GM23248 (cell line): ENCODE results near the gene GLI1. TPM values are rescaled to one million over a fixed set of nuclear protein-coding genes. Genes with fewer than 3 reads are reported as not detected.
A peak's percentile ranks its signal among the peaks of the same experiment; 100 is the strongest.

Experiments used
- DNase-seq: peaks from one replicate; pipeline ENCODE4 v3.0.0-alpha.2; 2015
- H2AFZ ChIP-seq: fragments of 200-600 bp; sonication (generic); 2 replicates; pipeline ENCODE4 v1.6.1; 2016; ENCODE audit warnings: antibody characterized with exemption
- H3F3A ChIP-seq: fragments of 200-600 bp; sonication (generic); 2 replicates; pipeline ENCODE4 v1.6.1; 2016; ENCODE audit warnings: mild to moderate bottlenecking, antibody characterized with exemption, mixed run types; ENCODE audit not compliant: insufficient read depth
- H3K27ac ChIP-seq: fragments of 200-600 bp; sonication (generic); 2 replicates; pipeline ENCODE4 v1.5.1; 2016; ENCODE audit warnings: mild to moderate bottlenecking
- H3K27me3 ChIP-seq: fragments of 200-600 bp; sonication (generic); replicated peaks from 2 replicates; pipeline ENCODE4 v1.6.1; 2016; ENCODE audit warnings: mild to moderate bottlenecking; ENCODE audit not compliant: insufficient read depth
- H3K36me3 ChIP-seq: fragments of 200-600 bp; sonication (generic); 2 replicates; pipeline ENCODE4 v1.6.1; 2016; ENCODE audit warnings: low read depth, mild to moderate bottlenecking
- H3K4me1 ChIP-seq: fragments of 200-600 bp; sonication (generic); 2 replicates; pipeline ENCODE4 v1.6.1; 2016; ENCODE audit warnings: mild to moderate bottlenecking; ENCODE audit not compliant: insufficient read depth
- H3K4me2 ChIP-seq: fragments of 200-600 bp; sonication (generic); one replicate; pipeline ENCODE4 v1.6.1; 2016; ENCODE audit warnings: mild to moderate bottlenecking; ENCODE audit not compliant: unreplicated experiment
- H3K4me3 ChIP-seq: fragments of 200-600 bp; sonication (generic); 2 replicates; pipeline ENCODE4 v1.5.1; 2016; ENCODE audit warnings: mild to moderate bottlenecking
- H3K79me2 ChIP-seq: fragments of 200-600 bp; sonication (generic); 2 replicates; pipeline ENCODE4 v1.6.1; 2016; ENCODE audit warnings: mild to moderate bottlenecking; ENCODE audit not compliant: insufficient read depth
- H3K9ac ChIP-seq: fragments of 200-600 bp; sonication (generic); 2 replicates; pipeline ENCODE4 v1.6.1; 2016; ENCODE audit warnings: mild to moderate bottlenecking
- H3K9me2 ChIP-seq: fragments of 200-600 bp; sonication (generic); 2 replicates; pipeline ENCODE4 v1.6.1; 2016; ENCODE audit warnings: mixed run types, mild to moderate bottlenecking, moderate library complexity; ENCODE audit not compliant: insufficient read depth
- H3K9me3 ChIP-seq: fragments of 200-600 bp; sonication (generic); one replicate; pipeline ENCODE4 v1.6.1; 2017; ENCODE audit warnings: low read depth
- H4K20me1 ChIP-seq: fragments of 200-600 bp; sonication (generic); 2 replicates; pipeline ENCODE4 v1.6.0; 2016; ENCODE audit not compliant: insufficient read depth
- EZH2 ChIP-seq: fragments of 200-600 bp; sonication (generic); IDR thresholded peaks from 2 replicates; pipeline ENCODE4 v1.6.1; 2018; ENCODE audit warnings: antibody characterized with exemption, mild to moderate bottlenecking; ENCODE audit not compliant: insufficient read depth, poor library complexity, severe bottlenecking
- EZH2phosphoT487 ChIP-seq: fragments of 200-600 bp; sonication (generic); IDR thresholded peaks from 2 replicates; pipeline ENCODE4 v1.6.1; 2018; ENCODE audit warnings: antibody characterized with exemption, moderate library complexity, mild to moderate bottlenecking, low read depth; ENCODE audit not compliant: insufficient read depth
- WGBS, 2 experiments: methylation state at CpG; one replicate each; pipeline ENCODE4 v1.1.6; 2015 to 2017; ENCODE audit warnings: low lambda C conversion rate in 2 of 2, low coverage in 1 of 2; ENCODE audit errors: missing lambda C conversion rate in 2 of 2; 5-methylcytosine and 5-hydroxymethylcytosine counted together
- in situ Hi-C: fragments of 300-500 bp; cut with MboI; formaldehyde crosslinking; loops from 2 replicates; pipeline ENCODE4 v1.15.0; 2020
- polyA plus RNA-seq: library from polyadenylated mRNA; unstranded; fragments of >200 nt; fragmentation: Nextera tagmentation; extraction: Ambion mirVana; gene quantifications from 2 replicates; pipeline ENCODE4 v1.2.1, GENCODE V29; 2016
- total RNA-seq: library from RNA; depleted of rRNA; stranded (reverse); fragments of >200 nt; shearing (Covaris generic); gene quantifications from 2 replicates; pipeline ENCODE4 v1.2.3, GENCODE V29; 2014

Gene GLI1
- total and polyA plus RNA-seq, 2 experiments from 2014 or later, result 1.0 to 1.8 TPM

DNA sequence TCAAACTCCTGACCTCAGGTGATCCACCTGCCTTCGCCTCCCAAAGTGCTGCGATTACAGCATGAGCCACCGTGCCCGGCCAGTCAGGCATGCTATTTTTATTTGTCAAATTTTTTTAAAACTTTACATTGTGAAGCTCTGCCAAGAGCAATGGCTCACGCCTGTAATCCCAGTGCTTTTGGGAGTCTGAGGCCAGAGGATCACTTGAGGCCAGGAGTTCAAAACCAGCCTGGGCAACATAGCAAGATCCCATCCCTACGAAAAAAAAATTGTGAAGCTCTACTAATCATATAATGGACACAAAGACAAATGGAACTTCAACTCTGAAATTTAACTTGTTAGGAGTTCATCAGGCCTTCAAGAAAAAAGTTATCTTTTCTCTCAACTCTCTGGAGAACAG lies 30.6 kb upstream of the GLI1 start:
- Histone ChIP-seq H3K9me3 (no peaks in the 10 kb centered on the region), H3K36me3 (no peaks in the 10 kb centered on the region), H3K27ac (peak overlapping the region; percentile 81; the same call in 1 of the 2 replicates), H3K9ac (0 out of 2 replicates have a peak overlapping the region, but pooled peaks have one; percentile 92), H3F3A (peaks cover 11% of the 10 kb centered on the region), H4K20me1 (no peaks in the 10 kb centered on the region), H3K4me2 (no peak overlapping the region), H3K4me1 (peaks cover 8% of the 10 kb centered on the region; the same call in 1 of the 2 replicates), H3K27me3 (no peaks in the 10 kb centered on the region), H2AFZ (no peak overlapping the region), H3K79me2 (peaks cover 63% of the 10 kb centered on the region), H3K9me2 (no peaks in the 10 kb centered on the region), H3K4me3 (no peak overlapping the region)
- no peak for TF ChIP-seq EZH2phosphoT487
- TF ChIP-seq EZH2, result no peak
- no peak for DNase-seq
- in situ Hi-C loops, result no loop called here
- 72 to 73% methylated on average over 6 of the region's 6 CpGs for WGBS, 2 experiments

DNA sequence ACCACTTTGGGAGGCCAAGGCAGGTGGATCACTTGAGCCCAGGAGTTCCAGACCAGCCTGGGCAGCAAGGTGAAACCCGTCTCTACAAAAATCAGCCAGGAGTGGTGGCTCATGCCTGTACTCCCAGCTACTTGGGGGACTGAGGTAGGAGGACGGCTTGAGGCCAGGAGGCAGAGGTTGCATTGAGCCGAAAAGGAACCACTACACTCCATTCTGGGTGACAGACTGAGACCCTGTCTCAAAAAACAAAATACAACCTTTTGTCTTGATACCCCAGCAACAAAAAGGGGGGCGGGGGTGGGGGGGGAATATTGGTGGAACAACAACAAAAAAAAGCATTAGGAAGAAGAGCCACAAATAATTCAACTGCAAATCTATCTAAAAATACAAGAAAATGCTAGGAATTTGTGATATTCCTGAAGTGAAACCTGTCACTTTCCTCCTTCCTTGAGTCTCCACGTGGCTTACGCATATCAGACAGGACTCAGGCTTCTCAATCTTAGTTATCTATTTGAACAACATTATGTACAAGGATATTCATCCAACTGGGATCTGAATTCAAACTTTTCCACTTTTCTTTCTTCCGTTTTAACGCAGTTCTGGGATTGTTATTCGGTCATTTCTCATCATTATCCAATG lies 30.0 kb upstream of the GLI1 start:
- in situ Hi-C loops, result no loop called here

DNA sequence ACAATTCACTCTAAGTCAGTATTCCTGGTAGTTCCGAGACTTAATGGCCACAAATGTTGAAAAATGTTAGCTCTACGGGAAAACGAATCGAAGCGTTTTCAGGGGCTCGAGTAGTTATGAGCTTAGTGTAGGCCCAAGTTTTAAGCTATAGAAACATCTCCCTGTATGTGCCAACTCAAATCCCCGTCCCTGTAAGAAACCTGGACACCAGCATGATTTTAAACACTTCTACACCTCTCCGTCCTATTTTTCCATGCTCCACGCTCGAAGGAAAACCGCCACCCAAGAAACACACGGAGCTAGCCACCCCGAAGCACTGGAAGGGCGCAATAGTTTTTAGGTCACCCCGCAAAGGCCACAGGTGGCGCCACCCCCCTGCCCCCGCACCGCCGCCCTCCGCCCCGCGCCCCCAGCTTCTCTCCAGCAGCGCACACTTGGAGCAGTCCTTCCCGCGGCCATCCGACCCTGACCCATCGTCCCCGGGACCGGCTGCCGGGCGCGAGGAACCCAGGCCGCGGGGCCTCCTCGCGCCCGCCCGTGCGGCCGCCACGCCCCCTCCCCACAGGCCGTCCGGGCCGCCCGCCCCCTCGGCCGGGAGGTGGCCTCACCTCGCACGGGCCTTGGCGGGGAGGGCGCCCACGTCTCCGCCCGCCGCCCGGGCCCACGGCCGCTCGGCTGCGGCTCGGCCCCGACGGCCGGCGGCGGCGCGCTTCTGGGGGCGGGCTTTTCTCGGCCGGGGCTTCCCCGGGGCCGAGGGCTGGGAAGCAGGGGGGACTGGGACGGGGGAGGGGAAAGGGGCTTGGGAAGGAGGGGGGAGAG lies 29.3 kb upstream of the GLI1 start:
- in situ Hi-C loops, result no loop called here
- H3K4me1 ChIP-seq, result peaks cover 8% of the 10 kb centered on the region; the same call in 1 of the 2 replicates
- H3K4me2 ChIP-seq, result peak overlapping the region; percentile 99
- H4K20me1 ChIP-seq, result no peaks in the 10 kb centered on the region
- peak overlapping the region; percentile 89 for H2AFZ ChIP-seq
- peak overlapping the region; percentile 81 for H3K27ac ChIP-seq
- DNase-seq, result peak; percentile 76
- H3K36me3 ChIP-seq, result no peaks in the 10 kb centered on the region
- H3F3A ChIP-seq, result peaks cover 11% of the 10 kb centered on the region
- H3K27me3 ChIP-seq, result no peaks in the 10 kb centered on the region
- no peaks in the 10 kb centered on the region for H3K9me2 ChIP-seq
- peak overlapping the region; percentile 88 for H3K4me3 ChIP-seq
- no peaks in the 10 kb centered on the region for H3K9me3 ChIP-seq
- WGBS, 2 experiments, result 1 to 2% methylated on average over 34 to 66 of the region's 74 CpGs
- TF ChIP-seq EZH2phosphoT487 (no peak), EZH2 (no peak)
- peak overlapping the region; percentile 92 for H3K9ac ChIP-seq
- H3K79me2 ChIP-seq, result peaks cover 49% of the 10 kb centered on the region

More for the DNA sequence above, 30.0 kb upstream of the GLI1 start:
- no peaks in the 10 kb centered on the region for H4K20me1 ChIP-seq
- TF ChIP-seq EZH2 (no peak), EZH2phosphoT487 (no peak)
- H3K4me2 ChIP-seq, result peak overlapping the region; percentile 99
- peak; percentile 41 for DNase-seq
- peaks cover 11% of the 10 kb centered on the region for H3F3A ChIP-seq
- H3K9me2 ChIP-seq, result no peaks in the 10 kb centered on the region
- peak overlapping the region; percentile 92 for H3K9ac ChIP-seq
- peaks cover 56% of the 10 kb centered on the region for H3K79me2 ChIP-seq
- no peaks in the 10 kb centered on the region for H3K27me3 ChIP-seq
- H3K27ac ChIP-seq, result peak overlapping the region; percentile 81
- 33 to 35% methylated on average over 9 of the region's 9 CpGs for WGBS, 2 experiments
- H2AFZ ChIP-seq, result peak overlapping the region; percentile 89
- peaks cover 8% of the 10 kb centered on the region; the same call in 1 of the 2 replicates for H3K4me1 ChIP-seq
- H3K4me3 ChIP-seq, result peak overlapping the region; percentile 88
- no peaks in the 10 kb centered on the region for H3K36me3 ChIP-seq
- no peaks in the 10 kb centered on the region for H3K9me3 ChIP-seq

DNA sequence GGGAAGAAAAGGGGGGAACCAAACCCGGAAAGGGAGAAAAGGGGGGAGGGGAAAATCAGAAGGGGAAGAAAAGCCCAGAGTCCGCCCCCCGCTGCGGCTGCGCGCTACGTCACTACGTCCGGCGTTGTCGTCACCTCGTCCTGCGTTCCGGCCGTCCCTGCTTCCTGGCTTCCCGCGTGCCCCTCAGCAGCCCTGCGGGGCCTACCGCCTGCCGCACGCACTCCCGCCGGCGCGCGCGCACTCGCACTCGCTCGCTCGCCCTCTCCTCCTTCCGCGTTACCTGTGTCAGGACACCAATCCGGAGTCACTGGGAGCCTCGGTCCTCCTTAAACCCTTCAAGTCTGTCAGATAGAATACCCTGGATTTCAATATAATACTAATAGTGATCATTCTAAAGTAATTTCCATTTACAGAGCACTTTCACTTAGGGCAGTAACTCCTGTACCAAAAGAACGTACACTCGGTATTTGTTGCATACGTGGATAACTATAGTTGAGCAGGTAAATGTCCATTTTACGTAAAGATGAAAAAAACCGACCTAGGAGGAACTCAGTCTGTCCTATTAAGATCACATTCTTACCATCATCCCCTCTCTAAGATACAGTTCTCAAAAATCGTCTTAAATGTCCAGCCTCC lies 28.5 kb upstream of the GLI1 start, which contains the start of gene R3HDM2:
R3HDM2 (minus strand) TSS at position 113 of the 636 bp plus-strand sequence. CDS start 120,615 bp downstream, outside the sequence.
- Histone ChIP-seq H4K20me1 (no peaks in the 10 kb centered on the region), H3K27ac (peak within 1 kb of the TSS; percentile 81), H3K4me2 (peak within 1 kb of the TSS; percentile 99), H3K9me3 (no peaks in the 10 kb centered on the region), H3K36me3 (no peaks in the 10 kb centered on the region), H2AFZ (peak within 1 kb of the TSS; percentile 94), H3F3A (peaks cover 11% of the 10 kb centered on the region), H3K27me3 (no peaks in the 10 kb centered on the region), H3K9ac (peak within 1 kb of the TSS; percentile 92), H3K4me3 (peak within 1 kb of the TSS; percentile 88), H3K4me1 (peaks cover 8% of the 10 kb centered on the region; the same call in 1 of the 2 replicates), H3K9me2 (no peaks in the 10 kb centered on the region), H3K79me2 (peaks cover 42% of the 10 kb centered on the region)
- in situ Hi-C loops, result no loop called here
- TF ChIP-seq EZH2 (no peak), EZH2phosphoT487 (no peak)
- DNase-seq, result peak; percentile 97
- WGBS, 2 experiments, result 7% methylated on average over 27 to 30 of the region's 41 CpGs
